Measurements from ENCODE around the gene RMND5A.
"Not testable (repeated sequence)": the region's sequence is repeated elsewhere in the genome, so short reads cannot be mapped to it uniquely, and the experiment has no call there.

RMND5A gene

GRCh38 chr2:86719637-86720539 is at the start of gene RMND5A:
Gene RMND5A, plus strand, starts transcription at chr2:86720291. Its CDS starts 377 bp downstream, at chr2:86720668.
- DNase-seq (ENCODE audit: low read depth), result peak; percentile 82

GRCh38 chr2:86671337-86671981 is 48.6 kb upstream of the RMND5A start:
- DNase-seq (ENCODE audit: low read depth), result no peak

DNA sequence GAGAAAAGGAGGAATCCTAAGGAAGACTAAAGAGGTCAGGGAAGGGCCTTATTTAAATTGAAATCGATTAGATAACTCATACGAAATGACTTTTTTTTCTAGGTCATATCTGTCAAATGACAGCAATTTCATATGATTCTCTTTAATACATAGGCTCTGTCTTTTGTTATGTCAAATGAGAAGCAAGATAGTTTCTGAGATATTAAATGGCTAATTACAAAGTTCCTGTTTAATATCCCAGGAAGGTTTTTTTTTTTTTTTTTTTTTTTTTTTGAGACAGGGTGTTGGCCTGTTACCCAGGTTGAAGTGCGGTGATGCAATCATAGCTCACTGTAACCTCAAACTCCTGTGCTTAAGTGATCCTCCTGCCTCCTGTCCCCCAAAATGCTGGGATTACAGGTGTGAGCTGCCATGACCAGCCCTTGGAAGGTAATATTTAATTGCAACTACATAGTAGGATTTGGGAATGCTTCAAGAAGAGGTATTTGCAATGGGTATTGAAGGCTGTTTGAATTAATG is 48.0 kb upstream of the RMND5A start:
- no peak for DNase-seq (ENCODE audit: low read depth)

GRCh38 chr2:86673011-86673410 is 47.1 kb upstream of the RMND5A start:
- no peak for DNase-seq (ENCODE audit: low read depth)

DNA sequence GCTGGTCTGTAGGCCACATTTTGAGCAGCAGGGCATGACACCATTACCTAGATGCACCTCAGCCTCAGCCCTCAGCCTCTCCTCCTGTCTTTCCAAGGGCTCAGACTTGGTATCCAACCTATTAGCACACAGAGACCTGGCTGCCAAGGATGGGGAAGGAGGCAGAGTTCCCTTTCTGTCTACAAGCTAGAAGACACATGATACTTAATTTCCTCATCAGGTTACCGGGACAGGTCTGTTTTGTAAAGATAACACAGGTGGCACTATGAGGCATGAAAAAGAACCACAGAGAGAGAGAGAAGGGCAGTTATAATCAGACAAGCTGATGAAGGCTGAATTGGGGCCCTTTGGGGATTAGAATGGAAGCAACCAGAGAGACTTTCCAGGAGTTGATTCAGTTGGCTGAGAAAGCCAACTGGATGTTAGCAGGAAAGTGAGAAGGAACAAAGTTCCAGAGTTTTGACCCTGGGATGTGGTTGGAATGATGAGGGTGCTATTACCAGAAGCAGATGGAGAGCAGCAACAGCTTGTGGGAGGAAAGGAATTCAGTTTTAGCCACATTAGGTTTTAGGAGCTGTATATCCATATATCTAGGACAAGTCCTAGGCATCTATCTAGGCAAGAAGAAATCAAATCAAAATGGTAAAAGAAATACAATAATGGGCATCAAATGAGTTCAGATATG is 46.0 kb upstream of the RMND5A start:
- no peak for DNase-seq (ENCODE audit: low read depth)

DNA sequence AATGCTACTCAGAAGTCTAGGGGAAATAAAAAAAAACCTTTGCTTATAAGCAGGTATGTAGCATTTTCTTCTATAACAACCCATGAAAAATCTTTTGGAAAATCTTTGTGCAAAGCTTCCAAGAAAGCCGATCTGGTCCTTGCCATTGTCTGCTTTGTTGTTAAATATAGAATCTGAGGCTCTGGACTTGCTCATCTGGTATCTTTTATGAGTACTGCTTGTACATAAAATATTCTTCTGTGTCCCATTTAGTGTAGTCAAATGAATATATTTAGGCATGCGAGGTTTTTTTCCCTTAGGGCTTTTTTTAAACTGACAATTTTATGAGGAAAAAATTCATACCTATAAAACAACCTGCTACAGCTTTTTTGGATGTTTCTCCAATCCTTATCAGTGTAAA is 45.0 kb upstream of the RMND5A start:
- DNase-seq (ENCODE audit: low read depth), result no peak

GRCh38 chr2:86675511-86676015 is 44.5 kb upstream of the RMND5A start:
- no peak for DNase-seq (ENCODE audit: low read depth)

- no peak for DNase-seq (ENCODE audit: low read depth)
Measured at GRCh38 chr2:86677816-86678215, 42.3 kb upstream of the RMND5A start.

GRCh38 chr2:86679036-86679435 is 41.1 kb upstream of the RMND5A start:
- DNase-seq (ENCODE audit: low read depth), result no peak

DNA sequence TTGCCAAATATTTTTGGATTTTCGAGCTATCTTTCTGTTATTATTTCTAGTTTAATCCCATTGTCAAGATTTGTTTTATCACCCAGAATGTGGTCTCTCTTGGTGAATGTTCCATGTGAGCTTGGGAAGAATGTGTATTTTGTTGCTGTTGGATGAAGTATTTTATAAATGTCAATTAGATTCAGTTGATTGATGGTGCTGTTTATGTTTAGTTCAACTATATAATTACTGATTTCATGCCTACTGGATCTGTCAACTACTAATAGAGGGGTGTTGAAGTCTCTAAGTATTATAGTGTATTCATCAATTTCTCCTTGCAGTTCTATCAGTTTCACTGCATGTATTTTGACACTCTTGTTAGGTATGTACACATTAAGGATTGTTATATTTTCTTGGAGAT is 34.7 kb upstream of the RMND5A start:
- no peak for DNase-seq (ENCODE audit: low read depth)

- no peak for DNase-seq (ENCODE audit: low read depth)
Measured at GRCh38 chr2:86686460-86686859, 33.6 kb upstream of the RMND5A start.

DNA sequence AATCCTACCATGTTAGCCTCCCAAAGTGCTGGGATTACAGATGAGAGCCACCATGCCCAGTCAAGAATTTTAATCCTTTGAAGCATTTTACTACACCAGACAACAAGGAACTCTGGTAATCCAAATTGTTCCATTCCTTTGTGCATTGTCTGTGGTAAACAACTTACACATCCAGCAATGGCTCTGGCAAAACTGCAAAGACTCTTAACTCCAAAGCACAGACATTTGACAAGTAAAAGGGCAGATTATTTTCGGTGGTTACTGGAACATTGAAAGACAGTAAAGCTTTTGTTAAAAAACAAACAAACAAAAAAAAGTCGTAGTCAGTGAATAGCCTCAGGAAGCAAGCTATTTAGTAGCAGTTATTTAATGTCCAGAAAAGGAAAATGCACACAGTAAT is 33.2 kb upstream of the RMND5A start:
- DNase-seq (ENCODE audit: low read depth), result no peak

- DNase-seq (ENCODE audit: low read depth), result no peak
Measured at GRCh38 chr2:86695053-86695691, 24.9 kb upstream of the RMND5A start.

- DNase-seq (ENCODE audit: low read depth), result no peak
Measured at GRCh38 chr2:86697551-86698104, 22.5 kb upstream of the RMND5A start.

- DNase-seq (ENCODE audit: low read depth), result no peak
Measured at GRCh38 chr2:86700690-86701089, 19.4 kb upstream of the RMND5A start.

DNA sequence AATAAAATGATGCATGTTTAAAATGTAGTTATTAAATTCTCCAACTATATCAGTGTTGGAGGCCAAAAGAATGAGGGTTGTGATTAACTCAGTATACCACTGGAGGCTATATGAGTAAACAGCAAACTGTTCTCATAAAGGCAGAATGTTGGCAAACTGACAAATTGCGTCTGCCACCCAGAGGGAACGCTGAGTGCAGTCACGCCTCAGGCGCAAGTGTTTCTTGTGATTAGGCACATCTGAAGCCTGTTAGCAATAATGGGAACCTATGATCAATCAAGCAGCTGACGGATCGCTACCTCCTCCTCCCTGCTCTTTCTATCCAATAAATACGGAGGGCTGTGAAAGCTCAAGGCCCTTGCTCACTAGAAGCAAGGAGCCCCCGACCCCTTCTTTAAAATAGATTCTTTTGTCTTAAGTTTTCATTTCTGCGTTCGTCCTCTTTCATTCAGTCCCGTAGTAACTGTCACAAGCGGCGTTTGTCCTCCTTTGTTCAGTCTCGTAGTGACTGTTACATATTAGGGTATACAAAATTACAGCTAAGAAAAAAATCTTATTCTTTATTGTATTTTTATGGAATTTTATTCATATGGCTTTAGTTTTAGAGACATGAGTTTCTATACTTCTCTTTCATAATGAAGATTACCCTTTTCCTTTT is 16.3 kb upstream of the RMND5A start:
- DNase-seq (ENCODE audit: low read depth), result no peak

DNA sequence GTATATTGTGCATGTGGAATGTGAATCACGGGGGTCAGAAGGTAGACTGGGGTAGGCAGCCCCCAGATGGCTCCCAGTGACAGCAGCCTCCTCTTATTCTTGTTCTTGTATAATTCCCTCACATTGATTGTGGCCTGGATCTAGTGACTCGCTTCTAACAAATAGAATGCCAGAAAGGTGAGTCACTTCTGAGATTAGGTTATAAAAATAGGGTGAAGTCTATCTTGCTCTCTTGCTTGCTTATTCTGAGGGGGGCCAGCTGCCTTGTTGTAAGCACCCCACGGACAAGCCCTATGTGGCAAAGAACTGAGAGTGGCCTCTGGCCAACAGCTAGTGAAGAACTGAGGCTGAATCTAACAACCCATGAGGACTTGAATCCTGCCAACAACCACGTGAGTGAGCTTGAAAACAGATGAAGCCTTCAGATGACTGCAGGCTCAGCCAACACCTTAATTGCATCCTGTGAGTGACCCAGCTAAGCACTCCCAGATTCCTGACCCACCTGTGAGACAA is 15.6 kb upstream of the RMND5A start:
- DNase-seq (ENCODE audit: low read depth), result no peak

DNA sequence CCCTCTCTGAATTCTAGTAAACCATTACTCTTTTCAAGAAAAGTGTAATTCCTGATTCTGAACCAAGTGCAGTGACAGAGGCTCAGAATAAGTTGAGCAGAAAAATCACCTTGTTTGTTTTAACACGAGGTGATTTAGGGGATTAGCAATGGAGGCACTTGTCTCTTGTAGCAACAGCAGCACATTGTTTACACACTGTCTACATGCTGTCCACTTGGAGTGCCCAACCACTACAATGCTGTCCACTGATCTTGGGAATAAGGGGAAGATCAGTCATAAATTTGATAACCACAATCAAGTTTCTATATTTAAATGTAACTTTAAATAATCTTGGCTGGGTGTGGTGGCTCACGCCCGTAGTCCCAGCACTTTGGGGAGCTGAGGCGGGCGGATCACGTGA is 13.9 kb upstream of the RMND5A start:
- DNase-seq (ENCODE audit: low read depth), result no peak

- DNase-seq (ENCODE audit: low read depth), result no peak
Measured at GRCh38 chr2:86706935-86707334, 13.2 kb upstream of the RMND5A start.

DNA sequence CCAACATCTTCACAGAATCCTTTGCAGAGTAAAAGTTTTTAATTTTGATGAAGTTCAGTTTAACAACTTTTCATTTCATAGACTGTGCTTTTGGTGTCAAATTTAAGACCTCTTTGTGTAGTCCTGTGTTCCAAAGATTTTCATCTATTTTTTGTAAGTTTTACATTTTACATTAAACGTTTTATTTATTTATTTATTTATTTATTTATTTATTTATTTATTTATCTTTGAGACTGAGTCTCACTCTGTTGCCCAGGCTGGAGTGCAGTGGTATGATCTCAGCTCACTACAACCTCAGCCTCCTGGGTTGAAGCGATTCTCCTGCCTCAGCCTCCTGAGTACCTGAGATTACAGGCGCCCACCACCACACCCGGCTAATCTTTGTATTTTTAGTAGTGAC is 12.0 kb upstream of the RMND5A start:
- DNase-seq (ENCODE audit: low read depth), result not testable (repeated sequence)
